Measurements from ENCODE around the gene TLL1. TPM values are rescaled to one million over a fixed set of nuclear protein-coding genes. Genes with fewer than 3 reads are reported as not detected.

The TLL1 gene
- total and polyA plus RNA-seq, 2 of the 13 experiments (the other 11 are each of a cell fraction or from before 2014, with no cell fraction given): not detected

DNA sequence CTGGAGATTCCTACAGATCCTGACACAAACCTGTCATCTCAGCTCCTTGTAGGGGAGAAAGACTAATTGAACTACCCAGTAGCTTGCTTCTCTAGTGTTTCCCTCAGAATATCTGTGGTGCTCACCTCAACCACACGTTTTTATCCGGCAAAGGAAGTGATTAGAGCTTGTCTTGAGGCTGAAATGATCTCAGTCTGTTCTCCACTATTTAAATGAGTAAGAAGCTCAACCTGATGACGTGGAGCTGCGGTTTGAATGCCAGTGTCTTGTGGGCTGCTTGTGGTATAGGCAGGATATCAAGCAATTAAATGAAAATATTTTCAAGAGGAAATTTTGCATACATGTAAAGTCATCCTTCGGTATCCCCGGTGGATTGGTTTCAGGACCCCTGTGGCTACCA is 270.2 kb downstream of the TLL1 start:
- POLR2A ChIA-PET: no interaction called here
- H2AFZ ChIP-seq (ENCODE audit: low read length): no peak overlapping the region
- intact Hi-C loops (cut with micrococcal nuclease; ENCODE audit: unreplicated experiment): no loop called here

More for the DNA sequence above, 270.2 kb downstream of the TLL1 start:
- Histone ChIP-seq H3K4me3 (replicated peaks in 1 of 3; ENCODE audit: insufficient read depth in 1 of 3, low read depth in 2 of 3, low read length in 3 of 3) (no peak overlapping the region), H3K4me1 (ENCODE audit: insufficient read depth, low read length) (no peaks in the 10 kb centered on the region), H3K36me3 (replicated peaks in 1 of 2; ENCODE audit: control insufficient read depth in 1 of 2, insufficient read depth in 2 of 2, low read length in 2 of 2) (no peaks in the 10 kb centered on the region), H3K27me3 (ENCODE audit: control insufficient read depth in 1 of 2, insufficient read depth in 2 of 2, low read length in 2 of 2) (no peaks in the 10 kb centered on the region), H3K4me2 (ENCODE audit: low read depth, low read length) (no peak overlapping the region), H4K20me1 (ENCODE audit: insufficient read depth, low read length) (no peaks in the 10 kb centered on the region), H3K9ac (ENCODE audit: insufficient read depth, low read depth, low read length) (no peak overlapping the region), H3K9me3 (ENCODE audit: low read length) (no peaks in the 10 kb centered on the region), H3K27ac (ENCODE audit: extremely low read length, insufficient read depth, low read length) (no peak overlapping the region), H3K79me2 (ENCODE audit: insufficient read depth, low read length) (no peaks in the 10 kb centered on the region)
- CTCF ChIA-PET (ENCODE audit: low intra/inter-chr PET ratio, low total read pairs): no interaction called here
- WGBS (ENCODE audit: low lambda C conversion rate): 27% methylated on average over 4 of the region's 6 CpGs
- TF ChIP-seq BCL3 (CRISPR knock-in tag; IDR thresholded peaks at IDR 0.05) (no peak), SMAD1 (CRISPR knock-in tag; IDR thresholded peaks at IDR 0.05; ENCODE audit: borderline replicate concordance, low read depth) (no peak), CHD2 (IDR thresholded peaks at IDR 0.05; ENCODE audit: low read depth, low read length) (no peak), NR2C2 (CRISPR knock-in tag; IDR thresholded peaks at IDR 0.05; ENCODE audit: borderline replicate concordance) (no peak), SMARCC2 (IDR thresholded peaks at IDR 0.05) (no peak), ZSCAN29 (CRISPR knock-in tag; conservative IDR thresholded peaks at IDR 0.05) (no peak), NR2F2 (IDR thresholded peaks at IDR 0.05; ENCODE audit: borderline replicate concordance, low read depth) (no peak), MBD4 (IDR thresholded peaks at IDR 0.05; ENCODE audit: borderline replicate concordance, low read length) (no peak), PAWR (CRISPR knock-in tag; IDR thresholded peaks at IDR 0.05; ENCODE audit: borderline replicate concordance) (no peak), ZNF713 (CRISPR knock-in tag; IDR thresholded peaks at IDR 0.05) (no peak), ZNF629 (CRISPR knock-in tag; conservative IDR thresholded peaks at IDR 0.05) (no peak), TFE3 (CRISPR knock-in tag; IDR thresholded peaks at IDR 0.05) (no peak), HBP1 (CRISPR knock-in tag; IDR thresholded peaks at IDR 0.05; ENCODE audit: low read depth) (no peak), TAF15 (IDR thresholded peaks at IDR 0.05; ENCODE audit: low read depth, low read length, poor library complexity, severe bottlenecking) (no peak), KDM5B (CRISPR knock-in tag; IDR thresholded peaks at IDR 0.05; ENCODE audit: borderline replicate concordance) (no peak)
- TF ChIP-seq, protein P1, sequence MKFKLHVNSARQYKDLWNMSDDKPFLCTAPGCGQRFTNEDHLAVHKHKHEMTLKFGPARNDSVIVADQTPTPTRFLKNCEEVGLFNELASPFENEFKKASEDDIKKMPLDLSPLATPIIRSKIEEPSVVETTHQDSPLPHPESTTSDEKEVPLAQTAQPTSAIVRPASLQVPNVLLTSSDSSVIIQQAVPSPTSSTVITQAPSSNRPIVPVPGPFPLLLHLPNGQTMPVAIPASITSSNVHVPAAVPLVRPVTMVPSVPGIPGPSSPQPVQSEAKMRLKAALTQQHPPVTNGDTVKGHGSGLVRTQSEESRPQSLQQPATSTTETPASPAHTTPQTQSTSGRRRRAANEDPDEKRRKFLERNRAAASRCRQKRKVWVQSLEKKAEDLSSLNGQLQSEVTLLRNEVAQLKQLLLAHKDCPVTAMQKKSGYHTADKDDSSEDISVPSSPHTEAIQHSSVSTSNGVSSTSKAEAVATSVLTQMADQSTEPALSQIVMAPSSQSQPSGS (CRISPR knock-in tag; IDR thresholded peaks at IDR 0.05): no peak
- TF ChIP-seq, protein P2, sequence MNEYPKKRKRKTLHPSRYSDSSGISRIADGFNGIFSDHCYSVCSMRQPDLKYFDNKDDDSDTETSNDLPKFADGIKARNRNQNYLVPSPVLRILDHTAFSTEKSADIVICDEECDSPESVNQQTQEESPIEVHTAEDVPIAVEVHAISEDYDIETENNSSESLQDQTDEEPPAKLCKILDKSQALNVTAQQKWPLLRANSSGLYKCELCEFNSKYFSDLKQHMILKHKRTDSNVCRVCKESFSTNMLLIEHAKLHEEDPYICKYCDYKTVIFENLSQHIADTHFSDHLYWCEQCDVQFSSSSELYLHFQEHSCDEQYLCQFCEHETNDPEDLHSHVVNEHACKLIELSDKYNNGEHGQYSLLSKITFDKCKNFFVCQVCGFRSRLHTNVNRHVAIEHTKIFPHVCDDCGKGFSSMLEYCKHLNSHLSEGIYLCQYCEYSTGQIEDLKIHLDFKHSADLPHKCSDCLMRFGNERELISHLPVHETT (CRISPR knock-in tag; conservative IDR thresholded peaks at IDR 0.05): no peak
- FAIRE-seq: no peak
- BruUV-seq (replicated peaks): no TSS peak
- in situ Hi-C loops (cut with HindIII; ENCODE audit: extremely low pct_ligation_motif_present, low pct_unique_long_range_greater_than_20kb): no loop called here
- no peak for DNase-seq (ENCODE audit: low spot score)
- ATAC-seq: no peak

All from HepG2 (cell line).